ENCODE results near the gene CCT8. TPM values are rescaled to one million over a fixed set of nuclear protein-coding genes. Genes with fewer than 3 reads are reported as not detected.

The CCT8 gene
- total RNA-seq, 1 donor from 2014 or later: 186 TPM

DNA sequence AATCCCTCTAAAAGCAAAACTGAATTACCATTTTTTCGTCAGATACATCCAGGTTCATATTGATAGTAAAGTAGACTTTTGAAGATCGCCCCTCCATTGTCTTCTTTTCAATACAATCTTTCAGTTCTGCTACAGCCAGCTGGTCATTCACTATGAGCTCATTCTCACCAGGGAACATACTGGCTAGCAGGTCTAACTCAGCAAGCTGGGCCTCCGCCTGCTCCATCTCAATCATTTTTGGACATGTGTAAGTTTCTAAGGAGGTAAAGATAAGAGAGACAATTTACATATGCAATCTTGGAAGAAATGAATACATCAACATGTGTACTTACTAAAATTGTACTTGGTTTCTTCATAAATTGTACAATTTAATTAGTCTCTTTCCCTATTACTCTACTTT is 65.1 kb downstream of the CCT8 start:
- no peak overlapping the region for H3K27ac Mint-ChIP-seq (ENCODE audit: unreplicated experiment)
- no peaks in the 10 kb centered on the region for H3K4me1 Mint-ChIP-seq (ENCODE audit: low read depth, unreplicated experiment)
- peaks cover 5% of the 10 kb centered on the region for H3K9me3 Mint-ChIP-seq (ENCODE audit: unreplicated experiment)
- no peak for DNase-seq
- TF ChIP-seq, protein P1, sequence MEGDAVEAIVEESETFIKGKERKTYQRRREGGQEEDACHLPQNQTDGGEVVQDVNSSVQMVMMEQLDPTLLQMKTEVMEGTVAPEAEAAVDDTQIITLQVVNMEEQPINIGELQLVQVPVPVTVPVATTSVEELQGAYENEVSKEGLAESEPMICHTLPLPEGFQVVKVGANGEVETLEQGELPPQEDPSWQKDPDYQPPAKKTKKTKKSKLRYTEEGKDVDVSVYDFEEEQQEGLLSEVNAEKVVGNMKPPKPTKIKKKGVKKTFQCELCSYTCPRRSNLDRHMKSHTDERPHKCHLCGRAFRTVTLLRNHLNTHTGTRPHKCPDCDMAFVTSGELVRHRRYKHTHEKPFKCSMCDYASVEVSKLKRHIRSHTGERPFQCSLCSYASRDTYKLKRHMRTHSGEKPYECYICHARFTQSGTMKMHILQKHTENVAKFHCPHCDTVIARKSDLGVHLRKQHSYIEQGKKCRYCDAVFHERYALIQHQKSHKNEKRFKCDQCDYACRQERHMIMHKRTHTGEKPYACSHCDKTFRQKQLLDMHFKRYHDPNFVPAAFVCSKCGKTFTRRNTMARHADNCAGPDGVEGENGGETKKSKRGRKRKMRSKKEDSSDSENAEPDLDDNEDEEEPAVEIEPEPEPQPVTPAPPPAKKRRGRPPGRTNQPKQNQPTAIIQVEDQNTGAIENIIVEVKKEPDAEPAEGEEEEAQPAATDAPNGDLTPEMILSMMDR (IDR thresholded peaks at IDR 0.05; ENCODE audit: partially characterized antibody, unreplicated experiment): no peak
- H3K4me3 Mint-ChIP-seq (ENCODE audit: unreplicated experiment): no peak overlapping the region
- no peaks in the 10 kb centered on the region for H3K36me3 Mint-ChIP-seq (ENCODE audit: unreplicated experiment)
- no peaks in the 10 kb centered on the region for H3K27me3 Mint-ChIP-seq (ENCODE audit: unreplicated experiment)

- peaks cover 3% of the 10 kb centered on the region for H3K9me3 Mint-ChIP-seq (ENCODE audit: unreplicated experiment)
- no peak overlapping the region for H3K4me3 Mint-ChIP-seq (ENCODE audit: unreplicated experiment)
- no peaks in the 10 kb centered on the region for H3K27me3 Mint-ChIP-seq (ENCODE audit: unreplicated experiment)
- DNase-seq: no peak
- H3K4me1 Mint-ChIP-seq (ENCODE audit: low read depth, unreplicated experiment): no peaks in the 10 kb centered on the region
- TF ChIP-seq, protein P1 (IDR thresholded peaks at IDR 0.05; ENCODE audit: partially characterized antibody, unreplicated experiment): no peak
- no peaks in the 10 kb centered on the region for H3K36me3 Mint-ChIP-seq (ENCODE audit: unreplicated experiment)
- H3K27ac Mint-ChIP-seq (ENCODE audit: unreplicated experiment): no peak overlapping the region
These were observed 65.6 kb downstream of the CCT8 start for GRCh38 chr21:29007810-29008209.

GRCh38 chr21:29007135-29007534 is 66.3 kb downstream of the CCT8 start:
- no peak for DNase-seq
- Mint-ChIP-seq H3K4me1 (ENCODE audit: low read depth, unreplicated experiment) (no peaks in the 10 kb centered on the region), H3K36me3 (ENCODE audit: unreplicated experiment) (no peaks in the 10 kb centered on the region), H3K27ac (ENCODE audit: unreplicated experiment) (no peak overlapping the region), H3K9me3 (ENCODE audit: unreplicated experiment) (peaks cover 2% of the 10 kb centered on the region), H3K4me3 (ENCODE audit: unreplicated experiment) (no peak overlapping the region), H3K27me3 (ENCODE audit: unreplicated experiment) (peaks cover 2% of the 10 kb centered on the region)
- TF ChIP-seq, protein P1 (IDR thresholded peaks at IDR 0.05; ENCODE audit: partially characterized antibody, unreplicated experiment): no peak

Other genes with a start within 250 kb of the CCT8 start
- gene LTN1, start 80.8 kb downstream of the CCT8 start, total RNA-seq (ENCODE audit: unreplicated experiment): 32.9 TPM
- 12.3 TPM for gene RWDD2B, start 54.3 kb downstream of the CCT8 start, total RNA-seq (ENCODE audit: unreplicated experiment)
- gene USP16, start 49.0 kb downstream of the CCT8 start, total RNA-seq (ENCODE audit: unreplicated experiment): 21.9 TPM
- 1.2 TPM for gene MAP3K7CL, start 57.0 kb upstream of the CCT8 start, total RNA-seq (ENCODE audit: unreplicated experiment)
- 78.8 TPM for gene BACH1, start 225.3 kb upstream of the CCT8 start, total RNA-seq (ENCODE audit: unreplicated experiment)

All from glutamatergic neuron (in vitro differentiated cells).